MM.1S (cell line): ENCODE measurements around the gene CCER1.

Experiments
- DNase-seq: peaks from one replicate; pipeline ENCODE4 v3.0.0-alpha.2; 2015
- H2AFZ ChIP-seq: fragments of 300-600 bp; sonication (generic); 2 replicates; pipeline ENCODE4 v1.6.0; 2016; ENCODE audit warnings: antibody characterized with exemption, low read length
- H3F3A ChIP-seq: fragments of 300-600 bp; sonication (generic); 2 replicates; pipeline ENCODE4 v1.6.1; 2016; ENCODE audit warnings: mild to moderate bottlenecking, antibody characterized with exemption, low read length, moderate library complexity, mixed read lengths; ENCODE audit not compliant: insufficient read depth
- H3K27ac ChIP-seq: fragments of 300-600 bp; sonication (generic); 2 replicates; pipeline ENCODE4 v1.5.1; 2016; ENCODE audit warnings: mild to moderate bottlenecking, low read length
- H3K27me3 ChIP-seq: fragments of 300-600 bp; sonication (generic); replicated peaks from 2 replicates; pipeline ENCODE4 v1.6.0; 2016; ENCODE audit warnings: low read length; ENCODE audit not compliant: insufficient read depth
- H3K36me3 ChIP-seq: fragments of 300-600 bp; sonication (generic); replicated peaks from 2 replicates; pipeline ENCODE4 v1.6.1; 2016; ENCODE audit warnings: mild to moderate bottlenecking, low read length, mixed read lengths; ENCODE audit not compliant: insufficient read depth
- H3K4me1 ChIP-seq: fragments of 300-600 bp; sonication (generic); 2 replicates; pipeline ENCODE4 v1.6.1; 2016; ENCODE audit warnings: low read length, mixed read lengths
- H3K4me2 ChIP-seq: fragments of 300-600 bp; sonication (generic); 2 replicates; pipeline ENCODE4 v1.6.0; 2016; ENCODE audit warnings: low read depth, low read length
- H3K4me3 ChIP-seq: fragments of 300-600 bp; sonication (generic); 2 replicates; pipeline ENCODE4 v1.5.1; 2016; ENCODE audit warnings: low read length, mixed read lengths
- H3K79me2 ChIP-seq: fragments of 300-600 bp; sonication (generic); 2 replicates; pipeline ENCODE4 v1.6.1; 2016; ENCODE audit warnings: mixed run types, low read length, mixed read lengths
- H3K9ac ChIP-seq: fragments of 300-600 bp; sonication (generic); 2 replicates; pipeline ENCODE4 v1.6.1; 2016; ENCODE audit warnings: low read length, mixed read lengths
- H3K9me2 ChIP-seq: fragments of 300-600 bp; sonication (generic); replicated peaks from 2 replicates; pipeline ENCODE4 v1.6.1; 2016; ENCODE audit warnings: mild to moderate bottlenecking, low read length, mixed read lengths; ENCODE audit not compliant: insufficient read depth
- H3K9me3 ChIP-seq: fragments of 300-600 bp; sonication (generic); replicated peaks from 2 replicates; pipeline ENCODE4 v1.6.1; 2016; ENCODE audit warnings: mild to moderate bottlenecking, low read length, mixed read lengths; ENCODE audit not compliant: insufficient read depth
- H4K20me1 ChIP-seq: fragments of 300-600 bp; sonication (generic); 2 replicates; pipeline ENCODE4 v1.6.1; 2016; ENCODE audit warnings: mild to moderate bottlenecking, low read length, moderate library complexity, mixed read lengths; ENCODE audit not compliant: insufficient read depth
- CTCF ChIP-seq: fragments of 300-600 bp; sonication (generic); IDR thresholded peaks from 2 replicates; pipeline ENCODE4 v1.5.1; 2016; ENCODE audit warnings: antibody characterized with exemption, low read length, mixed read lengths
- EZH2 ChIP-seq: fragments of 300-600 bp; sonication (generic); optimal IDR thresholded peaks from 2 replicates; pipeline ENCODE3; 2017; ENCODE audit warnings: low read depth, mild to moderate bottlenecking, antibody characterized with exemption, low read length, mixed read lengths
- EZH2phosphoT487 ChIP-seq: fragments of 300-600 bp; sonication (generic); IDR thresholded peaks from 2 replicates; pipeline ENCODE4 v1.6.1; 2018; ENCODE audit warnings: antibody characterized with exemption, low read length

The CCER1 gene

GRCh38 chr12:90964616-90965015, 9.6 kb upstream of the CCER1 start:
- no peak overlapping the region for H3K9ac ChIP-seq
- H3K9me2 ChIP-seq, result no peaks in the 10 kb centered on the region
- no peaks in the 10 kb centered on the region for H3K4me1 ChIP-seq
- DNase-seq, result no peak
- H3F3A ChIP-seq, result no peaks in the 10 kb centered on the region
- no peaks in the 10 kb centered on the region for H3K9me3 ChIP-seq
- H3K4me2 ChIP-seq, result no peak overlapping the region
- H2AFZ ChIP-seq, result no peak overlapping the region
- H3K36me3 ChIP-seq, result no peaks in the 10 kb centered on the region
- no peak overlapping the region for H3K4me3 ChIP-seq
- no peaks in the 10 kb centered on the region for H3K79me2 ChIP-seq
- no peaks in the 10 kb centered on the region for H3K27me3 ChIP-seq
- TF ChIP-seq CTCF, result no peak
- TF ChIP-seq EZH2, result no peak
- TF ChIP-seq EZH2phosphoT487, result no peak
- no peaks in the 10 kb centered on the region for H4K20me1 ChIP-seq
- no peak overlapping the region for H3K27ac ChIP-seq

- Histone ChIP-seq H3K4me1 (no peaks in the 10 kb centered on the region), H3K36me3 (no peaks in the 10 kb centered on the region), H3K4me3 (no peak overlapping the region), H3F3A (no peaks in the 10 kb centered on the region), H3K27ac (no peak overlapping the region), H3K9ac (no peak overlapping the region), H3K79me2 (no peaks in the 10 kb centered on the region), H3K4me2 (no peak overlapping the region), H3K27me3 (no peaks in the 10 kb centered on the region), H2AFZ (no peak overlapping the region), H3K9me3 (no peaks in the 10 kb centered on the region), H4K20me1 (no peaks in the 10 kb centered on the region), H3K9me2 (no peaks in the 10 kb centered on the region)
- no peak for DNase-seq
- no peak for TF ChIP-seq CTCF
- TF ChIP-seq EZH2, result no peak
- no peak for TF ChIP-seq EZH2phosphoT487
These were observed 9.0 kb upstream of the CCER1 start for GRCh38 chr12:90963946-90964345.

GRCh38 chr12:90961154-90961553, 6.2 kb upstream of the CCER1 start:
- no peak overlapping the region for H3K4me2 ChIP-seq
- no peak for DNase-seq
- no peaks in the 10 kb centered on the region for H3K36me3 ChIP-seq
- H2AFZ ChIP-seq, result no peak overlapping the region
- H3K27me3 ChIP-seq, result no peaks in the 10 kb centered on the region
- no peaks in the 10 kb centered on the region for H3K79me2 ChIP-seq
- H3K4me3 ChIP-seq, result no peak overlapping the region
- H3K9ac ChIP-seq, result no peak overlapping the region
- no peaks in the 10 kb centered on the region for H3K9me2 ChIP-seq
- no peaks in the 10 kb centered on the region for H4K20me1 ChIP-seq
- H3K9me3 ChIP-seq, result no peaks in the 10 kb centered on the region
- H3K27ac ChIP-seq, result no peak overlapping the region
- H3K4me1 ChIP-seq, result no peaks in the 10 kb centered on the region
- TF ChIP-seq EZH2 (no peak), EZH2phosphoT487 (no peak), CTCF (no peak)
- no peaks in the 10 kb centered on the region for H3F3A ChIP-seq
